Naive thymus-derived CD4-positive, alpha-beta T cell (primary cell): ENCODE data around the gene ENTPD8. TPM values are rescaled to one million over a fixed set of nuclear protein-coding genes. Genes with fewer than 3 reads are reported as not detected.

ENCODE experiments used
- ATAC-seq: fragments of 150-1000 bp; cut with Tn5 transposase; 2 replicates; pipeline ENCODE4 v1.10.0; 2021; ENCODE audit warnings: mild to moderate bottlenecking, moderate library complexity
- CTCF ChIA-PET: fragments of 350-600 bp; sonication (Branson Sonifier 250); formaldehyde crosslinking; loops from one replicate; lab custom pipeline; 2021; ENCODE audit warnings: antibody characterized with exemption; lab: Charles Lee
- POLR2A ChIA-PET: fragments of 350-600 bp; sonication (Branson Sonifier 250); formaldehyde crosslinking; loops from one replicate; lab custom pipeline; 2021; ENCODE audit warnings: antibody characterized with exemption, inconsistent platforms; lab: Charles Lee
- DNase-seq, 9 donors: peaks; one replicate each; pipeline versions ENCODE4 v3.0.0 to v3.0.0-alpha.2; 2020 to 2022; ENCODE audit warnings: mixed read lengths in 1 of 9
- H3K27ac ChIP-seq: one replicate; pipeline ENCODE4 v1.7.0; 2013; ENCODE audit warnings: mild to moderate bottlenecking, low read depth, low read length, moderate library complexity
- H3K27me3 ChIP-seq, 2 donors: one replicate each; pipeline ENCODE4 v1.7.0; 2013; ENCODE audit warnings: low read length in 2 of 2, mild to moderate bottlenecking in 2 of 2, moderate library complexity in 2 of 2; ENCODE audit not compliant: control insufficient read depth in 2 of 2, insufficient read depth in 2 of 2
- H3K36me3 ChIP-seq, 3 experiments: 1 replicate in 2 of 3; 2 replicates in 1 of 3; pipeline ENCODE4 v1.7.0; 2013; ENCODE audit warnings: low read length in 3 of 3, mild to moderate bottlenecking in 3 of 3, moderate library complexity in 1 of 3; ENCODE audit not compliant: insufficient read depth in 3 of 3, control insufficient read depth in 2 of 3
- H3K4me1 ChIP-seq, 2 donors: one replicate each; pipeline ENCODE4 v1.7.0; 2013; ENCODE audit warnings: low read length in 2 of 2, mild to moderate bottlenecking in 2 of 2, moderate library complexity in 1 of 2; ENCODE audit not compliant: control insufficient read depth in 2 of 2, insufficient read depth in 2 of 2
- H3K4me3 ChIP-seq: 2 replicates; pipeline ENCODE4 v1.7.0; 2013; ENCODE audit warnings: mild to moderate bottlenecking, low read length
- H3K9me3 ChIP-seq, 3 experiments: 1 replicate in 2 of 3; 2 replicates in 1 of 3; pipeline ENCODE4 v1.7.0; 2013; ENCODE audit warnings: low read length in 3 of 3; ENCODE audit not compliant: control insufficient read depth in 2 of 3
- H3K27ac Mint-ChIP-seq, 9 donors: one replicate each; pipeline ENCODE4 v1.8.0; 2020 to 2022; ENCODE audit warnings: mixed read lengths in 9 of 9, mild to moderate bottlenecking in 8 of 9, moderate library complexity in 5 of 9, inconsistent platforms in 2 of 9
- H3K27me3 Mint-ChIP-seq, 5 donors: one replicate each; pipeline ENCODE4 v1.8.0; 2021 to 2022; ENCODE audit warnings: mixed read lengths in 5 of 5, mild to moderate bottlenecking in 1 of 5
- H3K36me3 Mint-ChIP-seq, 5 donors: one replicate each; pipeline ENCODE4 v1.8.0; 2020 to 2022; ENCODE audit warnings: mixed read lengths in 5 of 5, mild to moderate bottlenecking in 3 of 5, inconsistent platforms in 1 of 5
- H3K4me1 Mint-ChIP-seq, 7 donors: one replicate each; pipeline ENCODE4 v1.8.0; 2020 to 2022; ENCODE audit warnings: mixed read lengths in 7 of 7, mild to moderate bottlenecking in 3 of 7, inconsistent platforms in 1 of 7
- H3K4me3 Mint-ChIP-seq, 10 donors: one replicate each; pipeline ENCODE4 v1.8.0; 2020 to 2022; ENCODE audit warnings: mild to moderate bottlenecking in 10 of 10, mixed read lengths in 10 of 10, moderate library complexity in 6 of 10, inconsistent platforms in 2 of 10
- H3K9me3 Mint-ChIP-seq, 11 donors: one replicate each; pipeline ENCODE4 v1.8.0; 2020 to 2022; ENCODE audit warnings: mixed read lengths in 11 of 11, mild to moderate bottlenecking in 4 of 11, inconsistent platforms in 1 of 11, moderate library complexity in 1 of 11
- intact Hi-C, 2 donors: fragments of 100-400 bp; cut with micrococcal nuclease; formaldehyde crosslinking; loops; one replicate each; pipeline ENCODE4 v1.15.1; 2023
- polyA plus RNA-seq, 2 donors: library from polyadenylated mRNA; unstranded; fragments of 300-500 nt; fragmentation: Illumina TruSeq; gene quantifications; one replicate each; pipeline ENCODE4 v1.2.3, GENCODE V29; 2021
- total RNA-seq, 6 experiments: library from RNA in 5 of 6; stranded (reverse) in 5 of 6; gene quantifications; 1 replicate in 5 of 6; 2 replicates in 1 of 6; pipeline ENCODE4 v1.2.3 and lab custom pipeline; 2021 to 2026

Gene ENTPD8
- total and polyA plus RNA-seq, 7 experiments from 2014 or later: not detected

DNA sequence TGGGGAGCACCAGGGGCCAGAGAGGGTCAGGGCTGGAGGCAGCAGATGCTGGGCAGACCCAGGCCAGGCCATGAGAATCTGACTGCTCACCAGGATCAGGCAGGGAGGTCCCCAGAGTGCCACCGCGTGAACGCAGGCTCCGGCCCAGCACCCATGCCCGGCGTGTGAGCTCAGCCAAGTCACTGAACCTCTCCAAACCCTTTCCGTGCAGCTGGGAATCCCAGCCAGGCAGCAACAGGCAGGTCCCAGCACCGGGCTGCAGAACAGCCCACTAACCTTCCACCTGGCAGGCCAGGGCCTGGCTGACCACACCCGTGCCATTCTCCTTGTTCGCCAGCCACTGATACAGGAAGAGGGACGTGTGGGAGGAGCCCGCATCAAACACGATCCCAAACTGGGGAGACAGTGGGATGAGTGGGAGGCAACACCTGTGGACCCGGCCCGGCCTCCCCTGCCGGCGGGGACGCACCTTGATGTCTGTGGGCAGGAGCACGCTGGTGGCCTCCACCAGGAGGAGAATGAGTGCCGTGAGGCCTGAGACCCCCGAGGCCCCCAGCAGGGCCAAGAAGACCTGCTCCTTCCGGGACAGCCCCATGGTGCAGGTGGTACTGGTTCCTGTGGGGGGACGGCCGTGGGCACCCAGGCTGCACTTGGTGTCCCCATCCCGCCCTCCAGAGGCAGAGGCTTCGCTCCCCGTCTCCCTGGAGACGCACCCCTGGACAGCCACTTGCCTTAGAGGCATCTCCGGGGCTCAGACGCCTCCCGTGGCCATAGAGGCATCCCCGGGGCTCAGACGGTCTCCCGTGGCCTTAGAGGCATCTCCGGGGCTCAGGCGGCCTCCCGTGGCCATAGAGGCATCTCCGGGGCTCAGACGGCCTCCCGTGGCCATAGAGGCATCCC is 3.2 kb downstream of the ENTPD8 start:
- Histone ChIP-seq H3K27ac (no peak overlapping the region), H3K9me3 (no peaks in the 10 kb centered on the region), H3K4me1 (no peaks in the 10 kb centered on the region), H3K36me3 (no peaks in the 10 kb centered on the region), H3K27me3 (no peaks in the 10 kb centered on the region), H3K4me3 (no peak overlapping the region)
- H3K9me3 Mint-ChIP-seq: peaks cover 0 to 2% (median 0%) of the 10 kb centered on the region in 11 donors
- ATAC-seq: no peak
- CTCF ChIA-PET: no interaction called here
- peaks cover 2 to 6% (median 5%) of the 10 kb centered on the region in 7 donors for H3K4me1 Mint-ChIP-seq
- intact Hi-C loops: no loop called here
- DNase-seq: peak in 1 of 9 donors; percentile 8
- H3K27ac Mint-ChIP-seq: peak overlapping the region in 1 of 9 donors; percentile 41
- peaks cover 0 to 3% (median 0%) of the 10 kb centered on the region in 5 donors for H3K36me3 Mint-ChIP-seq
- no peak overlapping the region for H3K4me3 Mint-ChIP-seq
- POLR2A ChIA-PET: interaction anchor here (0.5 kb wide), 1 partner anchor 180 kb away, joined by 3 read pairs; no protein-coding TSS in a partner anchor
- peaks cover 6 to 16% (median 11%) of the 10 kb centered on the region in 5 donors for H3K27me3 Mint-ChIP-seq

- Mint-ChIP-seq H3K27ac (no peak overlapping the region), H3K4me3 (no peak overlapping the region), H3K36me3 (peaks cover 0 to 3% (median 0%) of the 10 kb centered on the region in 5 donors), H3K4me1 (peaks cover 2 to 4% (median 3%) of the 10 kb centered on the region in 7 donors), H3K27me3 (peaks cover 3 to 8% (median 4%) of the 10 kb centered on the region in 5 donors), H3K9me3 (peaks cover 0 to 1% (median 0%) of the 10 kb centered on the region in 11 donors)
- Histone ChIP-seq H3K4me3 (no peak overlapping the region), H3K9me3 (no peaks in the 10 kb centered on the region), H3K4me1 (no peaks in the 10 kb centered on the region), H3K36me3 (no peaks in the 10 kb centered on the region), H3K27me3 (no peaks in the 10 kb centered on the region), H3K27ac (no peak overlapping the region)
- intact Hi-C loops: no loop called here
- no peak for ATAC-seq
- ChIA-PET POLR2A (no interaction called here), CTCF (no interaction called here)
- DNase-seq: no peak
These were observed 4.2 kb downstream of the ENTPD8 start for GRCh38 chr9:137436761-137437600.

GRCh38 chr9:137435980-137436760 is 5.0 kb downstream of the ENTPD8 start:
- no peak for DNase-seq
- H3K27me3 ChIP-seq: no peaks in the 10 kb centered on the region
- ChIA-PET CTCF (no interaction called here), POLR2A (no interaction called here)
- no peaks in the 10 kb centered on the region for H3K9me3 Mint-ChIP-seq
- H3K27ac Mint-ChIP-seq: no peak overlapping the region
- ATAC-seq: peak; percentile 39
- H3K9me3 ChIP-seq: no peaks in the 10 kb centered on the region
- H3K4me3 Mint-ChIP-seq: no peak overlapping the region
- H3K36me3 ChIP-seq: no peaks in the 10 kb centered on the region
- H3K36me3 Mint-ChIP-seq: no peaks in the 10 kb centered on the region
- intact Hi-C loops: no loop called here
- H3K27me3 Mint-ChIP-seq: peaks cover 0 to 5% (median 0%) of the 10 kb centered on the region in 5 donors
- H3K4me1 ChIP-seq: no peaks in the 10 kb centered on the region
- no peak overlapping the region for H3K27ac ChIP-seq
- no peak overlapping the region for H3K4me3 ChIP-seq
- H3K4me1 Mint-ChIP-seq: no peaks in the 10 kb centered on the region

DNA sequence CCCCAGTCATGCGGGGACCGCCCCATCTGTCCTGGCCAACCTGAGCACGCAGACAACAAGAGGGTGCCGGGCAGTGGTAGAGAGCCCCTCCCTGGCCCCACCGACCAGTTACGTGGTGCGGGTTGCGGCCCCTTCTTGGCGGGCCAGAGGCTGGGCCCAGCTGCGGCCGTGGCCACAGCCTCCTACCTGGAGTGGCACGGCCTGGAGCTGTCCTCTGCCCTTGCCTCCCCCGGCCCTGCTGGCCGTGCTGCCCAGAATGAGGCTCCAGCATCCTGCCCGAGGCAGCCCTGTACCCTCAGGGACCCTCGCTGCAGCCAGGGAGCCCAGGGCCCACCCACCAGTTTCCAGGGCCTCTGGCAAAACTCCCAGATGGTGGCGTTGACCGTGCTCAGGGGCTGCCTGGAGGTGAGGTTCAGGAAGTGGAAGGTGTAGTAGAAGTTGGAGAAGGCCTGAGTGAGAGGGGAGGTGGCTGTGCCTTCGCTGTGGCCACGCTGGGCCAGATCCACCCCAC is 5.7 kb downstream of the ENTPD8 start:
- CTCF ChIA-PET: no interaction called here
- Histone ChIP-seq H3K36me3 (no peaks in the 10 kb centered on the region), H3K9me3 (no peaks in the 10 kb centered on the region), H3K27ac (no peak overlapping the region), H3K4me3 (no peak overlapping the region), H3K27me3 (no peaks in the 10 kb centered on the region), H3K4me1 (no peaks in the 10 kb centered on the region)
- intact Hi-C loops: no loop called here
- Mint-ChIP-seq H3K27ac (no peak overlapping the region), H3K27me3 (peaks cover 0 to 5% (median 0%) of the 10 kb centered on the region in 5 donors), H3K9me3 (no peaks in the 10 kb centered on the region), H3K4me3 (no peak overlapping the region), H3K36me3 (no peaks in the 10 kb centered on the region), H3K4me1 (no peaks in the 10 kb centered on the region)
- ATAC-seq: no peak
- POLR2A ChIA-PET: no interaction called here
- DNase-seq: peak in 1 of 9 donors; percentile 5

GRCh38 chr9:137434498-137435380 is 6.4 kb downstream of the ENTPD8 start:
- Histone ChIP-seq H3K4me3 (no peak overlapping the region), H3K4me1 (no peaks in the 10 kb centered on the region), H3K27ac (no peak overlapping the region), H3K9me3 (no peaks in the 10 kb centered on the region), H3K27me3 (no peaks in the 10 kb centered on the region), H3K36me3 (no peaks in the 10 kb centered on the region)
- Mint-ChIP-seq H3K36me3 (no peaks in the 10 kb centered on the region), H3K9me3 (no peaks in the 10 kb centered on the region), H3K27ac (no peak overlapping the region), H3K27me3 (peaks cover 0 to 5% (median 0%) of the 10 kb centered on the region in 5 donors), H3K4me1 (no peaks in the 10 kb centered on the region), H3K4me3 (no peak overlapping the region)
- intact Hi-C loops: no loop called here
- ATAC-seq (peak; percentile 16), DNase-seq (no peak)
- ChIA-PET CTCF (no interaction called here), POLR2A (no interaction called here)
